ENCODE measurements around the gene KAZN.

Gene KAZN

DNA sequence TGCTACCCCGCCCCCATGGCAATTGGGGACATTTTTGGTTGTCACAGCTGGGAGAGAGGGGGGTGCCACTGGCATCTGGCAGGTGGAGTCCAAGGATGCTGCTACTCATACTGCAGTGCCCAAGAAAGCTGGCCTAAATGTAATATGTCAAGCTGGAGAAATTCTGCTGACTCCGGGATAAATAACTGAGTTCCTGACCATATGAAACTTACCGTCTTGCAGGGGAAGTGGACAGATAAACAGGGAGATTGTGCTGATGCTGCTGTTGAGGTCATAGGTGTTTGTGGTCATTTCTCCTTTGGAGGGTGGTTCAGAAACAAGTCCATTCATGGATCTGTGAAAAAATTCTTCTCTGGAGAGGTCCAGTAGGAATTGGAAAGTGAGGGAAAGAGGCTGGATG, 54.4 kb downstream of the KAZN start:
- no peak overlapping the region for H3K27ac ChIP-seq (ENCODE audit: low read depth, low read length)

GRCh38 chr1:14653461-14653960, 55.0 kb downstream of the KAZN start:
- Histone ChIP-seq H3K9ac (ENCODE audit: low read depth in 1 of 2, low read length in 2 of 2) (no peak overlapping the region), H3K27ac (ENCODE audit: low read depth, low read length) (no peak overlapping the region), H3K9me3 (ENCODE audit: control insufficient read depth in 1 of 2, low read length in 2 of 2) (no peaks in the 10 kb centered on the region), H3K4me3 (ENCODE audit: low read depth in 1 of 2, low read length in 2 of 2) (no peak overlapping the region), H3K4me1 (ENCODE audit: control insufficient read depth in 1 of 2, insufficient read depth in 2 of 2, low read length in 2 of 2) (no peaks in the 10 kb centered on the region), H3K36me3 (ENCODE audit: control insufficient read depth in 1 of 2, insufficient read depth in 2 of 2, low read length in 2 of 2) (no peaks in the 10 kb centered on the region), H3K27me3 (ENCODE audit: control insufficient read depth in 1 of 2, insufficient read depth in 2 of 2, low read length in 2 of 2) (no peaks in the 10 kb centered on the region)

More for the DNA sequence above, 54.4 kb downstream of the KAZN start:
- no peaks in the 10 kb centered on the region for H3K27me3 ChIP-seq (ENCODE audit: control insufficient read depth in 1 of 2, insufficient read depth in 2 of 2, low read length in 2 of 2)
- no peaks in the 10 kb centered on the region for H3K36me3 ChIP-seq (ENCODE audit: control insufficient read depth in 1 of 2, insufficient read depth in 2 of 2, low read length in 2 of 2)
- H3K4me3 ChIP-seq (ENCODE audit: low read depth in 1 of 2, low read length in 2 of 2) = no peak overlapping the region
- no peaks in the 10 kb centered on the region for H3K4me1 ChIP-seq (ENCODE audit: control insufficient read depth in 1 of 2, insufficient read depth in 2 of 2, low read length in 2 of 2)
- H3K9ac ChIP-seq (ENCODE audit: low read depth in 1 of 2, low read length in 2 of 2) = no peak overlapping the region
- no peaks in the 10 kb centered on the region for H3K9me3 ChIP-seq (ENCODE audit: control insufficient read depth in 1 of 2, low read length in 2 of 2)

DNA sequence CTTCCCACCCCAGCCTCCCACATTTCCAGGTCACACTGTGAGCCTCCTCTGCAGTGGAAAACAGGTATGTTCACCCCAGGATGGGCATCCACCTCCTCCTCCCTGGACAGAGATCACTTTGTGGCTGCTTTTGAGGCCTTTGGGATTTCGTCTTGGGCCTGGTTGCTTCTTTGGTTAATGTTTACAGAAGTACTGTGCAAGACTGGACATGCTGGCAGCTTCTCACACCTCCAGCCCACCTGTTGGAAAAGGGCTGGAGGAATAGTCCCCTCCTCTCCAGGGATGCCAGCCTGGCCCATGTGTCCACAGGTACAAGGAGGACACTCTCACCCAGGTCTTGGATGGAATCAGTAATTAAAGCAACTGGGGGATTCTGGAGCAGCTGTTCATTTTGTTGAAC, 56.1 kb downstream of the KAZN start:
- H3K36me3 ChIP-seq (ENCODE audit: control insufficient read depth in 1 of 2, insufficient read depth in 2 of 2, low read length in 2 of 2) = no peaks in the 10 kb centered on the region
- H3K9ac ChIP-seq (ENCODE audit: low read depth in 1 of 2, low read length in 2 of 2) = no peak overlapping the region
- H3K27ac ChIP-seq (ENCODE audit: low read depth, low read length) = no peak overlapping the region
- no peak overlapping the region for H3K4me3 ChIP-seq (ENCODE audit: low read depth in 1 of 2, low read length in 2 of 2)
- H3K4me1 ChIP-seq (ENCODE audit: control insufficient read depth in 1 of 2, insufficient read depth in 2 of 2, low read length in 2 of 2) = no peaks in the 10 kb centered on the region
- no peaks in the 10 kb centered on the region for H3K9me3 ChIP-seq (ENCODE audit: control insufficient read depth in 1 of 2, low read length in 2 of 2)
- H3K27me3 ChIP-seq (ENCODE audit: control insufficient read depth in 1 of 2, insufficient read depth in 2 of 2, low read length in 2 of 2) = no peaks in the 10 kb centered on the region

DNA sequence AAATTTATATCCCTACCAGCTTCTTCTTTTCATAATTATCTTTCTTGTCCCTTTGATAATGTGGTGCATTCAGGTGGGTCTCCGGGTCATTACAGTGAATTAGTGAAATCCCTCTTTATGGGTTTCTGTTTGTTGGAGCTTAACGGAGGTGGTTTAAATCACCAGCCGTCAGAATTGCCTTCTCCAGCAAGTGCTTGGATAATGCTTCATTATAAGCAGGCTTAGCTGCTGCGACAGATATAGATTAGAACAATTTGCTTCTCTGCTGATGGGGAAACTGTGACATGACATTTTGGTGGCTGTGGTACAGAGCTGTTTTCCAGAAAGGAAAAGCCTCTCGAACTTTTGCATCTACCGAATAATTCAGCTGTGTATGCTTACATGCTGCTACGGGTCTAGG, 56.9 kb downstream of the KAZN start:
- no peak overlapping the region for H3K9ac ChIP-seq (ENCODE audit: low read depth in 1 of 2, low read length in 2 of 2)
- H3K4me3 ChIP-seq (ENCODE audit: low read depth in 1 of 2, low read length in 2 of 2) = no peak overlapping the region
- H3K27ac ChIP-seq (ENCODE audit: low read depth, low read length) = no peak overlapping the region
- no peaks in the 10 kb centered on the region for H3K4me1 ChIP-seq (ENCODE audit: control insufficient read depth in 1 of 2, insufficient read depth in 2 of 2, low read length in 2 of 2)
- no peaks in the 10 kb centered on the region for H3K9me3 ChIP-seq (ENCODE audit: control insufficient read depth in 1 of 2, low read length in 2 of 2)
- H3K36me3 ChIP-seq (ENCODE audit: control insufficient read depth in 1 of 2, insufficient read depth in 2 of 2, low read length in 2 of 2) = no peaks in the 10 kb centered on the region
- H3K27me3 ChIP-seq (ENCODE audit: control insufficient read depth in 1 of 2, insufficient read depth in 2 of 2, low read length in 2 of 2) = no peaks in the 10 kb centered on the region

DNA sequence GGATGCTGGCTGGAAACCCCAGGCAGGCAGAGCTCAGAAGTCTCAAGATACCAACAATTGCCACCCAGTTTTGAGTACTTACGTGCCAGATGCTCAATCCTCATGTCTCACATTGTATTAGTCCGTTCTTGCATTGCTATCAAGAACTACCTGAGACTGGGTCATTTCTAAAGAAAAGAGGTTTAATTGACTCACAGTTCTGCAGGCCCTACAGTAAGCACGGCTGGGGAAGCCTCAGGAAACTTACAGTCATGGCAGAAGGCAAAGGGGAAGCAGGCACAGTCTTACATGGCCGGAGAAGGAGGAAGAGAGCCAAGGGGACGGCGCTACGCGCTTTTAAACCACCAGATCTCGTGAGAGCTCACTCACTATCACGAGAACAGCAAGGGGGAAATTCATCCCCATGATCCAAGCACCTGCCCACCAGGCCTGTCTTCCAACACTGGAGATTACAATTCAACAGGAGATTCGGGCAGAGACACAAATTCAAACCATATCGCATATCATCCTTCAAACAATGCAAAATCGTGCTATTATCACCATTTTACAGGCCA, 58.0 kb downstream of the KAZN start:
- Histone ChIP-seq H3K27ac (ENCODE audit: low read depth, low read length) (no peak overlapping the region), H3K4me3 (ENCODE audit: low read depth in 1 of 2, low read length in 2 of 2) (no peak overlapping the region), H3K4me1 (ENCODE audit: control insufficient read depth in 1 of 2, insufficient read depth in 2 of 2, low read length in 2 of 2) (no peaks in the 10 kb centered on the region)

GRCh38 chr1:14658642-14659041, 60.2 kb downstream of the KAZN start:
- Histone ChIP-seq H3K36me3 (ENCODE audit: control insufficient read depth in 1 of 2, insufficient read depth in 2 of 2, low read length in 2 of 2) (no peaks in the 10 kb centered on the region), H3K4me3 (ENCODE audit: low read depth in 1 of 2, low read length in 2 of 2) (no peak overlapping the region), H3K27me3 (ENCODE audit: control insufficient read depth in 1 of 2, insufficient read depth in 2 of 2, low read length in 2 of 2) (no peaks in the 10 kb centered on the region), H3K27ac (ENCODE audit: low read depth, low read length) (no peak overlapping the region), H3K4me1 (ENCODE audit: control insufficient read depth in 1 of 2, insufficient read depth in 2 of 2, low read length in 2 of 2) (no peaks in the 10 kb centered on the region), H3K9ac (ENCODE audit: low read depth in 1 of 2, low read length in 2 of 2) (no peak overlapping the region), H3K9me3 (ENCODE audit: control insufficient read depth in 1 of 2, low read length in 2 of 2) (no peaks in the 10 kb centered on the region)

More for the DNA sequence above, 58.0 kb downstream of the KAZN start:
- Histone ChIP-seq H3K27me3 (ENCODE audit: control insufficient read depth in 1 of 2, insufficient read depth in 2 of 2, low read length in 2 of 2) (no peaks in the 10 kb centered on the region), H3K9ac (ENCODE audit: low read depth in 1 of 2, low read length in 2 of 2) (no peak overlapping the region), H3K36me3 (ENCODE audit: control insufficient read depth in 1 of 2, insufficient read depth in 2 of 2, low read length in 2 of 2) (no peaks in the 10 kb centered on the region), H3K9me3 (ENCODE audit: control insufficient read depth in 1 of 2, low read length in 2 of 2) (no peaks in the 10 kb centered on the region)

GRCh38 chr1:14659913-14660312, 61.4 kb downstream of the KAZN start:
- no peak overlapping the region for H3K9ac ChIP-seq (ENCODE audit: low read depth in 1 of 2, low read length in 2 of 2)
- H3K4me1 ChIP-seq (ENCODE audit: control insufficient read depth in 1 of 2, insufficient read depth in 2 of 2, low read length in 2 of 2) = no peaks in the 10 kb centered on the region
- H3K27me3 ChIP-seq (ENCODE audit: control insufficient read depth in 1 of 2, insufficient read depth in 2 of 2, low read length in 2 of 2) = no peaks in the 10 kb centered on the region
- no peak overlapping the region for H3K27ac ChIP-seq (ENCODE audit: low read depth, low read length)
- no peak overlapping the region for H3K4me3 ChIP-seq (ENCODE audit: low read depth in 1 of 2, low read length in 2 of 2)
- no peaks in the 10 kb centered on the region for H3K36me3 ChIP-seq (ENCODE audit: control insufficient read depth in 1 of 2, insufficient read depth in 2 of 2, low read length in 2 of 2)
- H3K9me3 ChIP-seq (ENCODE audit: control insufficient read depth in 1 of 2, low read length in 2 of 2) = no peaks in the 10 kb centered on the region

GRCh38 chr1:14660801-14661200, 62.3 kb downstream of the KAZN start:
- H3K9ac ChIP-seq (ENCODE audit: low read depth in 1 of 2, low read length in 2 of 2) = no peak overlapping the region
- no peaks in the 10 kb centered on the region for H3K36me3 ChIP-seq (ENCODE audit: control insufficient read depth in 1 of 2, insufficient read depth in 2 of 2, low read length in 2 of 2)
- H3K4me3 ChIP-seq (ENCODE audit: low read depth in 1 of 2, low read length in 2 of 2) = no peak overlapping the region
- no peaks in the 10 kb centered on the region for H3K27me3 ChIP-seq (ENCODE audit: control insufficient read depth in 1 of 2, insufficient read depth in 2 of 2, low read length in 2 of 2)
- no peaks in the 10 kb centered on the region for H3K9me3 ChIP-seq (ENCODE audit: control insufficient read depth in 1 of 2, low read length in 2 of 2)
- no peak overlapping the region for H3K27ac ChIP-seq (ENCODE audit: low read depth, low read length)
- H3K4me1 ChIP-seq (ENCODE audit: control insufficient read depth in 1 of 2, insufficient read depth in 2 of 2, low read length in 2 of 2) = no peaks in the 10 kb centered on the region

GRCh38 chr1:14661222-14661621, 62.7 kb downstream of the KAZN start:
- no peaks in the 10 kb centered on the region for H3K4me1 ChIP-seq (ENCODE audit: control insufficient read depth in 1 of 2, insufficient read depth in 2 of 2, low read length in 2 of 2)
- H3K36me3 ChIP-seq (ENCODE audit: control insufficient read depth in 1 of 2, insufficient read depth in 2 of 2, low read length in 2 of 2) = no peaks in the 10 kb centered on the region
- H3K9me3 ChIP-seq (ENCODE audit: control insufficient read depth in 1 of 2, low read length in 2 of 2) = no peaks in the 10 kb centered on the region
- H3K27ac ChIP-seq (ENCODE audit: low read depth, low read length) = no peak overlapping the region
- no peak overlapping the region for H3K4me3 ChIP-seq (ENCODE audit: low read depth in 1 of 2, low read length in 2 of 2)
- H3K27me3 ChIP-seq (ENCODE audit: control insufficient read depth in 1 of 2, insufficient read depth in 2 of 2, low read length in 2 of 2) = no peaks in the 10 kb centered on the region
- no peak overlapping the region for H3K9ac ChIP-seq (ENCODE audit: low read depth in 1 of 2, low read length in 2 of 2)

DNA sequence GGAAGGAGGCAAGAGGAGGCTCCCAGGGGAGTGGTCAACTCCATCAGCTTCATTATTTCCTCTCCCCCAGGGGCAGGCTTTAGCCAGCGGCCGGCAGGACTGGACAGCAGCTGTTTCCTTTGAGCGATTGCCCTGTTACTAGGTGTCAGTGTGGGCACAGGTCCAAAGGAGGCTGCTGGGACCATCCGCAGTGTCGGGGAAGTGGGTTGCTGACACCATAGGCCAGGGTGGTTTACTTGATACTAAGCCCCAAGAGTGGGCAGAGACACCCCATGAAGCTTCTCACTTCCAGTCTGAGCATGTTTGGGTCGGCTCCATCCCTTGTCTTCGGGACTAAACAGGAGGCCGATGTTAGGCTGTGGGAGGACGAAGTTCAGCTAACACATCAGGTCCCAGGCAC, 63.6 kb downstream of the KAZN start:
- Histone ChIP-seq H3K9me3 (ENCODE audit: control insufficient read depth in 1 of 2, low read length in 2 of 2) (no peaks in the 10 kb centered on the region), H3K9ac (ENCODE audit: low read depth in 1 of 2, low read length in 2 of 2) (no peak overlapping the region), H3K36me3 (ENCODE audit: control insufficient read depth in 1 of 2, insufficient read depth in 2 of 2, low read length in 2 of 2) (no peaks in the 10 kb centered on the region), H3K27me3 (ENCODE audit: control insufficient read depth in 1 of 2, insufficient read depth in 2 of 2, low read length in 2 of 2) (no peaks in the 10 kb centered on the region), H3K27ac (ENCODE audit: low read depth, low read length) (no peak overlapping the region), H3K4me3 (ENCODE audit: low read depth in 1 of 2, low read length in 2 of 2) (no peak overlapping the region), H3K4me1 (ENCODE audit: control insufficient read depth in 1 of 2, insufficient read depth in 2 of 2, low read length in 2 of 2) (no peaks in the 10 kb centered on the region)

DNA sequence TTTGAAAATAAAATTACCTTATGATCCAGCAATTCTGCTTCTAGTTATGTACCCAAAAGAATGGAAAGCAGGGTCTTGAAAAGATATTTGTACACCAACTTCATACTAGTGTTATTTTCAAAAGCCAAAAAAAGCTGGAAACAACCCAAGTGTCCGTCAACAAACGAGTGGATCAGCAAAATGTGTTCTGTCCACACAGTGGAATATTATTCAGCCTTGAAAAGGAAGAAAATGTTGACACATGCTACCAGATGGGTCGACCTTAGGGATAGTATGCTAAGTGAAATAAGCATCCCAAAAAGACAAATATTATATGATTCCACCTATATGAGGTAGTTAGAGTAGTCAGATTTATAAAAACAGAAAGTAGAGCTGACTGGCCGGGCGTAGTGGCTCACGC, 65.3 kb downstream of the KAZN start:
- Histone ChIP-seq H3K9ac (ENCODE audit: low read depth in 1 of 2, low read length in 2 of 2) (no peak overlapping the region), H3K27ac (ENCODE audit: low read depth, low read length) (no peak overlapping the region), H3K4me1 (ENCODE audit: control insufficient read depth in 1 of 2, insufficient read depth in 2 of 2, low read length in 2 of 2) (no peaks in the 10 kb centered on the region), H3K4me3 (ENCODE audit: low read depth in 1 of 2, low read length in 2 of 2) (no peak overlapping the region), H3K9me3 (ENCODE audit: control insufficient read depth in 1 of 2, low read length in 2 of 2) (no peaks in the 10 kb centered on the region), H3K27me3 (ENCODE audit: control insufficient read depth in 1 of 2, insufficient read depth in 2 of 2, low read length in 2 of 2) (no peaks in the 10 kb centered on the region), H3K36me3 (ENCODE audit: control insufficient read depth in 1 of 2, insufficient read depth in 2 of 2, low read length in 2 of 2) (no peaks in the 10 kb centered on the region)
